ENCODE data around the gene HRC. TPM values are rescaled to one million over a fixed set of nuclear protein-coding genes. Genes with fewer than 3 reads are reported as not detected.

Gene HRC
- total RNA-seq, 2 donors from 2014 or later, result 0.57 to 3.9 TPM

- Histone ChIP-seq H3K4me1 (ENCODE audit: control insufficient read depth, insufficient read depth, low read length) (no peaks in the 10 kb centered on the region), H3K27me3 (ENCODE audit: control insufficient read depth, insufficient read depth, low read length, poor library complexity, severe bottlenecking) (no peaks in the 10 kb centered on the region), H3K9me3 (ENCODE audit: control insufficient read depth, low read length) (no peaks in the 10 kb centered on the region), H3K36me3 (ENCODE audit: control insufficient read depth, insufficient read depth, low read length) (peaks cover 10% of the 10 kb centered on the region), H3K9ac (ENCODE audit: extremely low read depth, low read length, poor library complexity, severe bottlenecking) (no peak overlapping the region), H3K4me3 (ENCODE audit: low read length) (no peak overlapping the region), H3K27ac (ENCODE audit: low read depth, low read length) (no peak overlapping the region)
- Mint-ChIP-seq H3K4me3 (no peak overlapping the region), H3K27ac (no peak overlapping the region), H3K27me3 (ENCODE audit: insufficient read depth) (no peaks in the 10 kb centered on the region), H3K9me3 (peaks cover 5% of the 10 kb centered on the region), H3K36me3 (ENCODE audit: low read depth) (peaks cover 26% of the 10 kb centered on the region), H3K4me1 (no peaks in the 10 kb centered on the region)
- DNase-seq, result no peak
- no peak for TF ChIP-seq CTCF (conservative IDR thresholded peaks at IDR 0.05)
- WGBS, 2 experiments (ENCODE audit: insufficient coverage in 1 of 2, insufficient read length in 1 of 2), result 93 to 100% methylated on average over 4 of the region's 4 CpGs
Measured at GRCh38 chr19:49180659-49181058, 25.5 kb upstream of the HRC start.

GRCh38 chr19:49173198-49173597 is 18.0 kb upstream of the HRC start:
- H3K27ac Mint-ChIP-seq, result no peak overlapping the region
- no peak for DNase-seq
- Histone ChIP-seq H3K9ac (ENCODE audit: extremely low read depth, low read length, poor library complexity, severe bottlenecking) (no peak overlapping the region), H3K4me3 (ENCODE audit: low read length) (no peak overlapping the region), H3K4me1 (ENCODE audit: control insufficient read depth, insufficient read depth, low read length) (no peaks in the 10 kb centered on the region), H3K27me3 (ENCODE audit: control insufficient read depth, insufficient read depth, low read length, poor library complexity, severe bottlenecking) (no peaks in the 10 kb centered on the region), H3K27ac (ENCODE audit: low read depth, low read length) (no peak overlapping the region), H3K9me3 (ENCODE audit: control insufficient read depth, low read length) (no peaks in the 10 kb centered on the region), H3K36me3 (ENCODE audit: control insufficient read depth, insufficient read depth, low read length) (peaks cover 18% of the 10 kb centered on the region)
- peaks cover 12% of the 10 kb centered on the region for H3K36me3 Mint-ChIP-seq (ENCODE audit: low read depth)
- H3K4me3 Mint-ChIP-seq, result no peak overlapping the region
- 91 to 100% methylated on average over 1 to 2 of the region's 2 CpGs for WGBS, 2 experiments (ENCODE audit: insufficient coverage in 1 of 2, insufficient read length in 1 of 2)
- H3K4me1 Mint-ChIP-seq, result no peaks in the 10 kb centered on the region
- no peak for TF ChIP-seq CTCF (conservative IDR thresholded peaks at IDR 0.05)
- no peaks in the 10 kb centered on the region for H3K27me3 Mint-ChIP-seq (ENCODE audit: insufficient read depth)
- H3K9me3 Mint-ChIP-seq, result no peaks in the 10 kb centered on the region

GRCh38 chr19:49168421-49168820 is 13.2 kb upstream of the HRC start:
- no peaks in the 10 kb centered on the region for H3K27me3 ChIP-seq (ENCODE audit: control insufficient read depth, insufficient read depth, low read length, poor library complexity, severe bottlenecking)
- H3K4me3 ChIP-seq (ENCODE audit: low read length), result no peak overlapping the region
- H3K36me3 Mint-ChIP-seq (ENCODE audit: low read depth), result peaks cover 12% of the 10 kb centered on the region
- no peak overlapping the region for H3K4me3 Mint-ChIP-seq
- no peak overlapping the region for H3K27ac Mint-ChIP-seq
- H3K27me3 Mint-ChIP-seq (ENCODE audit: insufficient read depth), result peaks cover 8% of the 10 kb centered on the region
- no peaks in the 10 kb centered on the region for H3K9me3 Mint-ChIP-seq
- no peak for TF ChIP-seq CTCF (conservative IDR thresholded peaks at IDR 0.05)
- peaks cover 13% of the 10 kb centered on the region for H3K36me3 ChIP-seq (ENCODE audit: control insufficient read depth, insufficient read depth, low read length)
- H3K9me3 ChIP-seq (ENCODE audit: control insufficient read depth, low read length), result no peaks in the 10 kb centered on the region
- no peak overlapping the region for H3K9ac ChIP-seq (ENCODE audit: extremely low read depth, low read length, poor library complexity, severe bottlenecking)
- WGBS, 2 experiments (ENCODE audit: insufficient coverage in 1 of 2, insufficient read length in 1 of 2), result 96 to 97% methylated on average over 16 to 23 of the region's 23 CpGs
- H3K27ac ChIP-seq (ENCODE audit: low read depth, low read length), result no peak overlapping the region
- H3K4me1 Mint-ChIP-seq, result no peaks in the 10 kb centered on the region
- no peak for DNase-seq
- no peaks in the 10 kb centered on the region for H3K4me1 ChIP-seq (ENCODE audit: control insufficient read depth, insufficient read depth, low read length)
